Embryonic facial prominence (tissue), 1 donor: ENCODE measurements around the gene IGFBP3.
"Not testable (repeated sequence)": the region's sequence is repeated elsewhere in the genome, so short reads cannot be mapped to it uniquely, and the experiment has no call there.

Experiments used
- DNase-seq: peaks from one replicate; pipeline ENCODE4 v3.0.0-alpha.2; 2016; ENCODE audit errors: extremely low spot score

IGFBP3 gene

GRCh38 chr7:45920502-45921380 lies at the start of gene IGFBP3:
IGFBP3 (minus strand) TSS chr7:45921272; CDS start chr7:45921140, 132 bp downstream.
- DNase-seq: peak; percentile 34

- DNase-seq: no peak
Observed at GRCh38 chr7:45970454-45970853, 49.4 kb upstream of the IGFBP3 start.

- DNase-seq: no peak
Observed at GRCh38 chr7:45969940-45970339, 48.9 kb upstream of the IGFBP3 start.

GRCh38 chr7:45968856-45969541 lies 47.9 kb upstream of the IGFBP3 start:
- no peak for DNase-seq

GRCh38 chr7:45968312-45968711 lies 47.2 kb upstream of the IGFBP3 start:
- DNase-seq: no peak

GRCh38 chr7:45967591-45968157 lies 46.6 kb upstream of the IGFBP3 start:
- no peak for DNase-seq

GRCh38 chr7:45962861-45963260 lies 41.8 kb upstream of the IGFBP3 start:
- no peak for DNase-seq

- DNase-seq: no peak
Observed at GRCh38 chr7:45957721-45958120, 36.6 kb upstream of the IGFBP3 start.

- DNase-seq: no peak
Observed at GRCh38 chr7:45955286-45955685, 34.2 kb upstream of the IGFBP3 start.

GRCh38 chr7:45953055-45953454 lies 32.0 kb upstream of the IGFBP3 start:
- DNase-seq: not testable (repeated sequence)

- DNase-seq: no peak
Observed at GRCh38 chr7:45944058-45944457, 23.0 kb upstream of the IGFBP3 start.

GRCh38 chr7:45940939-45941338 lies 19.9 kb upstream of the IGFBP3 start:
- no peak for DNase-seq

- not testable (repeated sequence) for DNase-seq
Observed at GRCh38 chr7:45940237-45940781, 19.2 kb upstream of the IGFBP3 start.

- DNase-seq: no peak
Observed at GRCh38 chr7:45939574-45939973, 18.5 kb upstream of the IGFBP3 start.

GRCh38 chr7:45938626-45939302 lies 17.7 kb upstream of the IGFBP3 start:
- DNase-seq: no peak

- DNase-seq: no peak
Observed at GRCh38 chr7:45937862-45938261, 16.8 kb upstream of the IGFBP3 start.

- no peak for DNase-seq
Observed at GRCh38 chr7:45937301-45937700, 16.2 kb upstream of the IGFBP3 start.

- DNase-seq: no peak
Observed at GRCh38 chr7:45930967-45931366, 9.9 kb upstream of the IGFBP3 start.

GRCh38 chr7:45927721-45928120 lies 6.6 kb upstream of the IGFBP3 start:
- no peak for DNase-seq

GRCh38 chr7:45924283-45924682 lies 3.2 kb upstream of the IGFBP3 start:
- DNase-seq: no peak

- no peak for DNase-seq
Observed at GRCh38 chr7:45923818-45924217, 2.7 kb upstream of the IGFBP3 start.

- peak; percentile 45 for DNase-seq
Observed at GRCh38 chr7:45923290-45923689, 2.2 kb upstream of the IGFBP3 start.
